Stimulated activated naive CD8-positive, alpha-beta T cell treated with anti-CD3 and anti-CD28 coated beads, Interleukin-15, amount 100 ng/mL, for 72 hours (primary cell): ENCODE data around the gene SUGCT.
A peak's percentile ranks its signal among the peaks of the same experiment; 100 is the strongest.

Experiments used
- ATAC-seq: fragments of 150-1000 bp; cut with Tn5 transposase; 2 replicates; pipeline ENCODE4 v1.10.0; 2021; ENCODE audit warnings: mild to moderate bottlenecking, moderate library complexity
- DNase-seq, 2 donors: peaks; one replicate each; pipeline ENCODE4 v3.0.0; 2021 to 2022
- H3K27ac Mint-ChIP-seq, 2 donors: one replicate each; pipeline ENCODE4 v1.8.0; 2022; ENCODE audit warnings: mild to moderate bottlenecking in 2 of 2, mixed read lengths in 2 of 2, moderate library complexity in 2 of 2
- H3K27me3 Mint-ChIP-seq: one replicate; pipeline ENCODE4 v1.8.0; 2022; ENCODE audit warnings: mixed read lengths
- H3K4me1 Mint-ChIP-seq: one replicate; pipeline ENCODE4 v1.8.0; 2022; ENCODE audit warnings: mild to moderate bottlenecking, mixed read lengths
- H3K4me3 Mint-ChIP-seq, 2 donors: one replicate each; pipeline ENCODE4 v1.8.0; 2022; ENCODE audit warnings: mild to moderate bottlenecking in 2 of 2, mixed read lengths in 2 of 2, moderate library complexity in 1 of 2
- H3K9me3 Mint-ChIP-seq, 2 donors: one replicate each; pipeline ENCODE4 v1.8.0; 2022; ENCODE audit warnings: mixed read lengths in 2 of 2

Gene SUGCT

DNA sequence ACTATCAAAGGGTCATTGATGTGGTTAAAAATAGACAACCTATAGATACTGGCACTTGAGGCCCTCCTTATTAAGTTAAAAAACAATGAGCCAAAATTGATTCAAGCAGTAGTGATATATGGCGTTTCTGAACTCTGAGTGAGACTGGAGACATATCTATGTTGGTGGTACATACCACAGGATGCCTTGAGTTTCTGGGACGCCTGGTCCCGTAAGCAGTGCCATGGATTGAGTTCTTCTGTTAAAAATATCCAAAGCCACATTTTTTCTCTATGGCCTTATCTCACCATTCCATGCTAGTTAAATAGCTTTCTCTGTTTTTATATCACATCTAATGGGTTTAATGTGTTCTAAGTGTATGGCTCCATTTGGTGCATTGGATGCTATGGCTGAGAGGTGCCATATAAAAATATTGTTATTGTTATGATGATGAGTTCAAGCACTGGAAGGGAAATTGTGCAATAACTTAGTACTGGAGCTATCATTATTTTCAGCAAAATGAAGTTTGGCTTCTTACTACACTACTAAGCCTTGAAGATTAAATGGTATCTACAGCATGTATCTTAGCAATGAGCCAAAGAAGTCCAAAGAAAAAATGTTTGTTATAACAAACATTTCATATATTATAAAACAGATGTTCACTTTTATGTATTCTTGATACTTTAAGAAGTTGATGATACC, 713.9 kb downstream of the SUGCT start:
- ATAC-seq (no peak), DNase-seq (no peak)
- H3K9me3 Mint-ChIP-seq = peaks cover 0 to 11% of the 10 kb centered on the region in 2 donors
- H3K27me3 Mint-ChIP-seq = no peaks in the 10 kb centered on the region
- H3K4me3 Mint-ChIP-seq = no peak overlapping the region
- H3K4me1 Mint-ChIP-seq = no peaks in the 10 kb centered on the region
- no peak overlapping the region for H3K27ac Mint-ChIP-seq

DNA sequence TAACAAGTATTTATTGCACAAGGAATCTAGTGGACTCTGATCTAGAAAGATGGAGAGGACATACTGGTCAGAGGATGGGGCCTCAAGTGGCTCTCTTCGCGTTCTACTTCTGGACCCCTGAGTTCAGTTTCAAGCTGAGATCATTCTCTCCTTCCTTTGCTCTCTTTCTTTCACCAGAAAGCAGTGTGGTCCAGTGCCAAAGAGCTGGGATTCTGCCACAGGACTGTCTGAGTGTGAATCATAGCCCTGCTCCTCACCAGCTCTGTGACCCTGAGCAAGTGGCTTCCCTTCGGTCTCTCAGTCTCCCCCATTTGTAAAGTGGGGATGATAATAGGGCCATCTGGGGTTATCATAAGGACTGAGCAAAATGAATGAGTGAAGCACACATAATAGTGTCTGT, 715.2 kb downstream of the SUGCT start:
- peak overlapping the region in 1 of 2 donors; percentile 57 for H3K27ac Mint-ChIP-seq
- peaks cover 0 to 8% of the 10 kb centered on the region in 2 donors for H3K9me3 Mint-ChIP-seq
- no peaks in the 10 kb centered on the region for H3K4me1 Mint-ChIP-seq
- no peak overlapping the region for H3K4me3 Mint-ChIP-seq
- no peaks in the 10 kb centered on the region for H3K27me3 Mint-ChIP-seq
- DNase-seq = no peak
- ATAC-seq = no peak

DNA sequence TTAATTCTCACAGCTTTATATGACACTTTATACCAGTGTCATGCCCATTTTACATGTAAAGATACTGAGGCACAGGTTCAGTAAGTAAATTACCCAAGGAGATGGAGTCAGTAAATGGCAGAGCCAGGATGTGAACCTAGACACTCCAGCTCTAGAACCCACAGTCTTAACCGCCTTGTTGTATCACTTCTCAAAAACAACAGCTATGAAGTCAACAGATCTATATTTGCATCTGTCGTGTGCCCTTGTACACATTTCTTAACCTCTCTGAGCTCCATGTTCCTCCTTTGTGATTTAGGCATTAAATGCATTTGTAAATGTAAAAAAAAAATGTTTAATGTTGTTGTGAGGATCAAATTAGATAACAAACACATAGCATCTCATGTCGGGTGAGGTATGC, 716.2 kb downstream of the SUGCT start:
- DNase-seq = no peak
- Mint-ChIP-seq H3K27ac (no peak overlapping the region), H3K9me3 (peaks cover 0 to 6% of the 10 kb centered on the region in 2 donors), H3K4me1 (no peaks in the 10 kb centered on the region), H3K4me3 (no peak overlapping the region), H3K27me3 (no peaks in the 10 kb centered on the region)
- no peak for ATAC-seq

DNA sequence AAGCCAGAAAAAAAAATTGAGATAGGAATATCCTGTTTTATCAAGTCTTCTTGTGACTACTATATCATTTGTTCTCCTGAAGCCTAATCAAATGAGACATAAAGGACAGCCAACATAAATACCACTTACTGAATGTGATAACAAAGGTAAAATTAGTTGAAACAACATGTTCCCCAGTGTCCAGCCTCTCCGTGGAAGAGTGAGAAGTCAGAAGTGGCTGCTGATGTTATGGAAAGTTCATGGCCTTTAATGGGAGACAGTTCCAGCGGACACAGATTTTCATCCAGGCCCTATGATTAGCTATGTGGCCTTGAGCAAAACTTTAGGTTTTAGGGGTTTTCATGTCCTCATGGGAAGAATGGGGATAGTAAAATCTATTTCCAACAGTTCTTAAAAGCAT, 724.3 kb downstream of the SUGCT start:
- no peak overlapping the region for H3K27ac Mint-ChIP-seq
- ATAC-seq = no peak

DNA sequence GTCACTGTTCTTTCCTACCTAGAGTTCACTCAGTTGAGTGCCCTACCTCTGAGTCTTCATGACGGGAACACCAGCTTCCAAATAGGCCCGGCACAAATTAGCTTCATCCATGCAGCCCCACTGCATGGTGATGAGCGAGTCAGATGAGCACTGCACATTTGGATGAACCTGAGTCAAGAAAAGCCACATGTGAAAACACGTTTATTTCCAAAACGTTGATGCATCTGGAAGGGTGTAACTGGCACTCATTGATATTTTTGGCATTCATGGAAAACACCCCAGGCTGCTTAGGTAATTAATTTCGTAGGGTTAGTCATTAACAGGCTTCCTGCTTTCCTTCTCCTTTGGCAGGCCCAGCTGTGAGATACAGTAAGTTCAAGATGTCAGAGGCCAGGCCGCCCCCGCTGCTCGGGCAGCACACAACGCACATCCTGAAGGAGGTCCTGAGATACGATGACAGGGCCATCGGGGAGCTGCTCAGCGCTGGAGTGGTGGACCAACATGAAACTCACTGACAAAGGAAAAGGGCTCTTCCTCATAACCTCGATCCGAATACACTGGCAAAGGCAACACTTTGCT, 725.2 kb downstream of the SUGCT start:
- Mint-ChIP-seq H3K4me1 (no peaks in the 10 kb centered on the region), H3K27me3 (no peaks in the 10 kb centered on the region), H3K4me3 (no peak overlapping the region), H3K9me3 (no peaks in the 10 kb centered on the region), H3K27ac (no peak overlapping the region)
- DNase-seq (no peak), ATAC-seq (no peak)

More for the DNA sequence above, 724.3 kb downstream of the SUGCT start:
- Mint-ChIP-seq H3K4me3 (no peak overlapping the region), H3K4me1 (no peaks in the 10 kb centered on the region), H3K9me3 (no peaks in the 10 kb centered on the region), H3K27me3 (no peaks in the 10 kb centered on the region)
- DNase-seq = no peak

DNA sequence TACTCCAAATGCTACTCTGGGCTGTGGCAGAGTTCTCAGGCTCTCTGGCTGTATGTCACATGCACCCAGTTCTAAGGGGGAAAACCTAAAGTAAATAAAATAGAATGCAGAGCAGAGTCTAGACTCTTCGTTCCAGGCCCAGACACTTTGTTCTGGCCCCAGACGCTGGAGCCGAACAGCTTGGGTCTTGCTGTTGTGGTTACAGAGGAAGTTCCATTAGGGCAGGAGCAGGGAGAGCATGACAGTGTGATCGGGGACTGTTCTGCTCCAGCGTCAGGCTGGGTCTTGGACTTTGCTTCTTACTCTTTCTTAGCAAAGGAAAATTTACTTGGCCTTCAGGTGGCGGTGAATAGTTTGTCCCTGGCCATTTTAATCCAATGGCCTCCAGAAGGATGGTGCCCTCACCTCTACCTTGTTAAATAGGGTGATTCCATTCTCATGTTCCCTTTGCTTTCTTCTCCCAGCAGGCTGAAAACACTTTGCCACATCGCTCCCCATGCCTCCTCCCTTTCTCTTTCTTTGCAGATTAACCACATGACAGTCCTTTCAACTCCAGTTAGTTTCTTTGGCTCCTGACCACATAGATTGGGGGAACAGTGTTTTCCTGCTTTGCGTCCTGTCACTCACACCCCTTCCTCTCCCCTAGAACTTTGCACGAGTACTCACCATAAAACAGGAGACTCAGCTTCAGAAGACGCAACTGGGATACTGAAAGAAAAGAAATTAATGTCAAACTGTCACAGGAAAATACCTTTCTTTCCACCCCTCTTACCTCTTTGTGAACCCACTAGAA, 730.8 kb downstream of the SUGCT start:
- DNase-seq = no peak
- H3K4me1 Mint-ChIP-seq = no peaks in the 10 kb centered on the region
- peak; percentile 18 for ATAC-seq
- H3K9me3 Mint-ChIP-seq = no peaks in the 10 kb centered on the region
- no peak overlapping the region for H3K4me3 Mint-ChIP-seq
- no peaks in the 10 kb centered on the region for H3K27me3 Mint-ChIP-seq
- H3K27ac Mint-ChIP-seq = no peak overlapping the region

DNA sequence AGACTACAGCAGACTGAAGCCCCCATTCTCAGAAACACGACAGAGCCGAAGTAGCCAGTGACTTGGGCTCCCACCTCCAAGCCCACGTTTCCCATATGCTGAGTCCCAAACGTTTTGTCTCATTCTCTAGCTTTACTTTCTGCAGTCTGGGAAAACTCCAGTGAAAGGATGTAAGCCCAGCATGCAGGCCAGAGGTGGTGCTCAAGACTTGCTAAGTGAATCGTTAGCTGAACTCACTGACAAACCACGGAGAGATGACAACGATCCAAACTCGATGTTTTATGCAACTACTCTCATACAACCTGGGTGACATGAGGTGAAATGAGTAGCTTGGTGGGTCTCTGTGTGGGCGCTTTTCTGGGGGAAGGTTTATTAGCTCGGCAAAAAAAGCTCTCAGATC, 731.8 kb downstream of the SUGCT start:
- ATAC-seq (no peak), DNase-seq (no peak)
- no peaks in the 10 kb centered on the region for H3K27me3 Mint-ChIP-seq

DNA sequence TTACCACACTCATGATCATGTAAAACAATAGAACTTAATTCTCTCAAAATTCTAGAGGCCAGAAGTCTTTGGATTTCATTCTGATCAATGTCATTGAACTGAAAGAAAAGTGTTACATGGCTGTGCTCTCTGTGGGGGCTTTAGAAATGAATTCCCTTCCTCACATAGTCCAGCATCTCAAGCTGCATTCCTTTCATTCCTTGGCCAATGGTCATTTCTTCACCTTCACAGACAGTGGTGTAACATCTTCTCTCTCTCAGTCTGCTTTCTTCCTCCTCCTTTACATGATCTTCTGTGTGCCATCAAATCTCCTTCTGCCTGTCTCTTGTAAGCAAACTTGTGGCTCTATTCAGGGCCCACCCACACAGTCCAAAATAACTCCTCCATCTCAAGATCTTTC, 735.3 kb downstream of the SUGCT start:
- no peak overlapping the region for H3K4me3 Mint-ChIP-seq
- DNase-seq = no peak
- no peaks in the 10 kb centered on the region for H3K27me3 Mint-ChIP-seq

More for the DNA sequence above, 731.8 kb downstream of the SUGCT start:
- H3K4me1 Mint-ChIP-seq = no peaks in the 10 kb centered on the region
- H3K9me3 Mint-ChIP-seq = peaks cover 0 to 9% of the 10 kb centered on the region in 2 donors
- H3K4me3 Mint-ChIP-seq = no peak overlapping the region
- no peak overlapping the region for H3K27ac Mint-ChIP-seq

DNA sequence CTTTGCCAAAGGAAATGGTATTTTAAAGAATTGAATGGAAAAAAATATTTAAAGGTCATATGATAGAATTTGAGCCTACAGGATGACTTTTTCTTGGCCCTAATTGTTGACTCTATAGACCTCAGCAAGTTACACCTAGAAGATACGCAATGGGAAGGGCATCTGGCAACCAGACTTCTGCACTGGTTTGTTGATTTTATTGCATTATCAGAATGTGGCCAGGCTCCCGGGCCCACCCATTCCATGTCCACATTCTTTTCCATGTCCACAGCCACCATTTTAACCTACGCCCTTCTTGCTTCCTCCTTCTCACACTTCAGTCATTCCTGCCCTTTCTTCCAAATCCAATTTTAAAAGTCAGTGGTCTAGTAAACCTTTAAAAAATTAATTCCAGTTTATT, 738.4 kb downstream of the SUGCT start:
- Mint-ChIP-seq H3K9me3 (peaks cover 0 to 9% of the 10 kb centered on the region in 2 donors), H3K27ac (no peak overlapping the region), H3K4me1 (no peaks in the 10 kb centered on the region), H3K27me3 (no peaks in the 10 kb centered on the region), H3K4me3 (no peak overlapping the region)
- DNase-seq (no peak), ATAC-seq (no peak)

More for the DNA sequence above, 735.3 kb downstream of the SUGCT start:
- Mint-ChIP-seq H3K27ac (no peak overlapping the region), H3K9me3 (peaks cover 0 to 9% of the 10 kb centered on the region in 2 donors), H3K4me1 (no peaks in the 10 kb centered on the region)
- no peak for ATAC-seq

DNA sequence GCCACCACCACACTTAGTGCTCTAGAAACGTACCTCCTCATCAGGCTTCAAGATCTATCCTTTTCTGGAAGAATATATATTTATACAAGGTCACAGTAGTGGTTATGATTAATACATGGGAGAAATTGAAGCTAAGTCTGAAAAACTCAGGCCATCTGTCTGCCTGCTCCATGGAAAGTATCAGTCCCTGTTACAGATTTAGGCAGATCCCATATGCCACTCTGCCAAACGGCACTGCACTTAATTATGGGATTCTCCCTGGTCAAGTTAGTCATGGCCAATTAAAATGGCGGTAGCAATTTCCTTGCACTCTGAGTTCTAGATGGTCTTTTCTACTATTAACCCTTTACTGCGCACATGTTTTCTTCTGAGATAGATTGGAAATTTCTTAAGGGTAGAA, 740.0 kb downstream of the SUGCT start:
- Mint-ChIP-seq H3K4me1 (no peaks in the 10 kb centered on the region), H3K27me3 (no peaks in the 10 kb centered on the region), H3K4me3 (no peak overlapping the region), H3K27ac (no peak overlapping the region), H3K9me3 (peaks cover 0 to 9% of the 10 kb centered on the region in 2 donors)
- ATAC-seq = no peak
- no peak for DNase-seq

DNA sequence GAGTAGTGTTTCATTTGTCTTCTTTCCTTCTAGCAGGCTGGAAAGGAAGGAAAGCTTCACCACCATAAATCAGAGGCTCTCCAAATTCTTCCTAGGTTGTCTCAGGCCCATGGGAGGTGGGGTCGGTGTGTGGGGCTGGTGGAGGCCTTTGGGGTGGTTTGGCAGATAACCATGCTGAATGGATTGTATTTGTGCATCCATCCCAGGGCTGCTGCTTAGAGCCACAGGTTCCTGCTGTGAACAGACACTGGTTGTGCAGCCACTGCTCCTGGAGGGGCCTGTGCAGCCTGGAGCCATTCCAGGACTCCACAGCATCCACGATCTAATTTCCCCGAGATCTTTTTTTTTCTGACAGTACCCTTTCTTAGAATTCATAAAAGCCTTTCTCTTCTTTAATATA, 741.8 kb downstream of the SUGCT start:
- no peak overlapping the region for H3K27ac Mint-ChIP-seq
- ATAC-seq (no peak), DNase-seq (no peak)
- no peak overlapping the region for H3K4me3 Mint-ChIP-seq
- no peaks in the 10 kb centered on the region for H3K27me3 Mint-ChIP-seq
- H3K9me3 Mint-ChIP-seq = peaks cover 0 to under 1% of the 10 kb centered on the region in 2 donors
- H3K4me1 Mint-ChIP-seq = no peaks in the 10 kb centered on the region

DNA sequence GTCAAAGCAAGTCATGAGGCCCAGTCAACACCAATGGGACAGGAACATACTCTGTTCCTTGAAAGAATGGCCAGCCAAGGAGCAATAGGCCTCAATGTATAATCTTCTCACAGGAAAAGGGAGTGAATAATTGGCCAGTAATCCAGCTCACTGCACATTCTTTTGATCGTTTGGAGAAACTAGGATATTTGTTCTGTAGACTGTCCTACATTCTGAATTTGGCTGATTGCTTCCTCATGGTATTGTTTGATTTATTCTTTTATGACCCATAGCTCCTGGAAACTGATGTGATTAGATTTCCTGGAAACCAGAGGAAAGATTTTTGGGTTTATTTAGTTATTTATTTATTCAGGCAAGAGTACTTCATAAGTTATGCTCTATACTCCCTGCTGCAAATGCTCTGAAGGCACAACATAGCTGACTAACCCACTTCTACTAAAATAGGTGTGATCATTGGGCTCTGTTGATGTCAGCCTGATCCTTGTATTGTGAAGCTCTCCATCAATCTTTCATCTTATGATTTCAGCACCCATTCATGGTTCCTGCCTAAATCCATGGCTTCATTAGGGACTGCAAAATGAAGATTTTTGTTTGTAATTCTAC, 745.2 kb downstream of the SUGCT start:
- ATAC-seq (no peak), DNase-seq (no peak)
- Mint-ChIP-seq H3K27me3 (no peaks in the 10 kb centered on the region), H3K27ac (no peak overlapping the region), H3K4me3 (no peak overlapping the region), H3K4me1 (no peaks in the 10 kb centered on the region), H3K9me3 (no peaks in the 10 kb centered on the region)

DNA sequence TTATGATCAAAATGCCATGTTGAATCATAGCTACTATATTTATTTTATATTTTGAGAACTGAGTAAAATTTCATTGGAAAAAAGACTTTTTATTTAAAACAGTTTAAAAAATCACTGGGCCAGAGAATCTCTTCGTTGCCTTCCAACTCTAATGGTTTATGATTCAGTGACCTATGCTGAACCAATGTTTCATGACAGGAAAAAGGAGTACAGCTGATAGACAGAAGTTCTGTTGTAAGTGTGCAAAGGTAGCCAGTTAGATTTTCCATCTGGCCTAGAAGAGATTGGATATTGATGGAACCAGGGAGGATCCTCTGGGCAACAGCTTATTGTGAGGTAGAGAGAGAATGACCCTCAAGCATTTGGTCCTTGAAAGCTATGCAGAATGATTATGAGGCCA, 745.8 kb downstream of the SUGCT start:
- Mint-ChIP-seq H3K4me1 (no peaks in the 10 kb centered on the region), H3K27me3 (no peaks in the 10 kb centered on the region), H3K9me3 (no peaks in the 10 kb centered on the region), H3K4me3 (no peak overlapping the region), H3K27ac (no peak overlapping the region)
- no peak for ATAC-seq
- no peak for DNase-seq

DNA sequence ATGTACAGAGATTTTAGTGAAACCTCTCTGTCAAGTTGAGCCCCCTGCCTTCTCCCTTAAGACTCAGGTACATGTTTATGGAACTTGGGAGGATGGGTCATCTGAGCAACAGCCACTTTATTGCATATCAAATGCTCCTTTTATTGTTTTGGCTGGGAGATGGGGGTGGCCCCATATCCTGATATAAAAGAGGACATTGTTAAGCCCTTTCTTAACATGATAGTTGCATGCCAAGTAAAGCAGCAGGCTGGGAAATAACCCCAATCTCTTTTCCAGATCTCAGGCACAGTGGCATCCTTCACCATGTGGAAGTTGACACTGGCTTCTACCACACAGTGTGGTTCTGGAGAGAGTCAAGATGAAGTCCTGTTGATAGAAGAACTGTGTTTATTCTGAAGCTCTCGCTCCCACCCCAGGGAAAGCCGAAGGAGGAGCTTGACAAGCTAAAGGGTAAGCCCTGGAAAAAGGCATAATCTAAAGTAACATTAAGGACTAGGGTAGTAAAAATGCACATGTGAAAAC, 746.7 kb downstream of the SUGCT start:
- no peak for ATAC-seq
- no peaks in the 10 kb centered on the region for H3K9me3 Mint-ChIP-seq
- H3K27ac Mint-ChIP-seq = no peak overlapping the region
- H3K27me3 Mint-ChIP-seq = no peaks in the 10 kb centered on the region
- DNase-seq = no peak
- H3K4me1 Mint-ChIP-seq = no peaks in the 10 kb centered on the region
- no peak overlapping the region for H3K4me3 Mint-ChIP-seq

DNA sequence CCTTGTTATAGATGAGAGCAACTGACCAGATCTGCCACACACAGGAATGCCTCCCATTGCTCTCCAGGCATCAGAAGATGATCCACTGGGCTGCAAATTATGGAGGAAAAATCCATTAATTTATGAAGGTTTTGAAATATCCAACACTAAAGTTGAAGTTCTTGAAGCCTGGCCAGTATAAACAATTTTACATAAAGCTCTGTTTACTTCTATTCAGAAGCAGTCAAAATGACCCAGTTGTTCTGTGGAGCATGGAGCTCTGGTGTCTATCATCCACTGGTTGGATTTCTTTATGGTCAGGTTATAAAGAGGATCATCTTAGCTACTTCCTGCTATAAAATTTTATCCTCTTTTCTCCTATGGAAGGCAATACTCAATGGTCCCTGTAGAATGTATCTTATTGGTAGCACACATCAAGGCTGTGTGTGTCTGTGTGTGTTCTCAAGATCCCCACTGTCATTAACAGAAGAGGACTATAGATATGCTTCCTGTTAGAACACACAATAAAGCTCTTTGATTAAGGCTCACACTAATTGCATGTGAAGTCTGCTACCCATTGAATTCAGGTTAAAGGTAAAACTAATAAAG, 747.4 kb downstream of the SUGCT start:
- DNase-seq (no peak), ATAC-seq (no peak)
- Mint-ChIP-seq H3K27ac (no peak overlapping the region), H3K9me3 (peaks cover 0 to 1% of the 10 kb centered on the region in 2 donors), H3K27me3 (no peaks in the 10 kb centered on the region), H3K4me1 (no peaks in the 10 kb centered on the region), H3K4me3 (no peak overlapping the region)
